ENCODE measurements around the gene MYO1H.

GRCh38 chr12:109458086-109458485 is 110.4 kb downstream of the MYO1H start:
- no peak for TF ChIP-seq EZH2 (IDR thresholded peaks at IDR 0.05)
- no peak for TF ChIP-seq POLR2AphosphoS5 (IDR thresholded peaks at IDR 0.05; ENCODE audit: borderline replicate concordance, low read depth, low read length)
- no peak for TF ChIP-seq FOXP2 (optimal IDR thresholded peaks at IDR 0.05; ENCODE audit: control extremely low read depth, extremely low read length, insufficient read depth)

Data from SK-N-MC (cell line).